GM19455 (cell line): ENCODE data around the gene GOSR1.
"Not testable (repeated sequence)": the region's sequence is repeated elsewhere in the genome, so short reads cannot be mapped to it uniquely, and the experiment has no call there.

Experiments
- ATAC-seq: cut with Tn5 transposase; IDR thresholded peaks from one replicate; pipeline ENCODE4 v1.9.1; 2021; ENCODE audit not compliant: unreplicated experiment

GOSR1 gene

DNA sequence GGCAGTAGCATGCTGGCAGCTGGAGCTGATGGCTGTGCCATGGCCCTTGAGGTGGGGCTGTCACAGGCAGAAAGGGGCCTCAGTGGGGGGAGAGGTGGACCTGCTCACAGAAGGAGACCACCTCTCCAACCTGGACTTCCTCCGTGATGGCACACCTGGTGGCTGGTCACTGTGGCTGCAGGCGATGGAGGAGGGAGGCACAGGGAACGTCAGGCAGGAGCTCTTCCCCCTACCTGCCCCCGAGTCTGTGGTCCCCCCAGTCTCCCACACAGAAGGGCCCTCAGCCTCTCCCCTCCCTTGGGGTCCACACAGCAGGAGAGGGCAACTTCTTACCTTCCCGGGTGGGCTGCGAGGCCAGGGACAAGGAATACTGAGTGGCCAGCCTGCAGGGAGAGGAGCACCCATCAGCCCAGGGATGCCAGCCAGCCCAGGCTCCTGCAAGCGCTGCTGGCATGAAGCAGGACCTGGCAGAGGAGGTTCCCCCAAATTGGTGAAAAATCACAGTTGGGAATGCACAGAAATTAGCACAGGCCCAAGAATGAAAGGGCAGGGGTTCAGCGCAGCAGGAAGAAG is 96.5 kb downstream of the GOSR1 start:
- ATAC-seq = no peak

DNA sequence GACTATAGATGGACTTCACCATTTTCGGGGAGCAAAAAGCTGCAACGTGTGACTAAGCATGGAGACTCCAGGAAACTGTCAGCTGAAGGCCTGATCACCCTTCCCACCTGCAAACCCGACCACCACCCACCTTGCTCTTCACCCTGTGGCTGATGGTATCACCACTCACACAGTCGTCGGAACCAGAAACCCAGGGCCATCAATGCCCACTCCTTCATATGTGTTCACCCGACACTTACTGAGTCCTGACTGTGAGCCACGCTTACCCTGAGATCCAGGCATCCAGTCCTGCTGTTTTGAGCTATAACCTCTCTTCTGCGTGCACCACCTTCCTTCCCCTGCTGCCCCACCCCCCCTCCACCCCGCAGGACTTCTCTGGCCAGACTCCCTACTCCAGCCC is 97.1 kb downstream of the GOSR1 start:
- not testable (repeated sequence) for ATAC-seq

DNA sequence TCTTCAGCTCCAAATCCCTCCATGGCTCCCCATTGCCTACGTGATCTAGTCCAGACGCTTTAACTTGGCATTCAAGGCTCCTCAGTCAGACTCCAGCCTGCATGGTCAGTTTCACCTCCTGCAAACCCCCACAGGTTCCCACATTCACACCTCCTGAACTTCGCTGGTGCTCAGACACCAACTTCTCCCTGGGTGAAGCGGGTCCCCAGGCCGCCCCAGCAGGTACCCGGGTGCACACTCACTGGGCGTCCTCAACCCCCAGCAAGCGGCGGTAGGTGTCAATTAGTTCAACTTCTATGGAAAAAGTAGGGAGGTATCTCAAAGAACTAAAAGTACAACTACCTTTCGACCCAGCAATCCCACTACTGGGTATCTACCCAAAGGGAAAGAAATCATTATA is 97.6 kb downstream of the GOSR1 start:
- not testable (repeated sequence) for ATAC-seq

DNA sequence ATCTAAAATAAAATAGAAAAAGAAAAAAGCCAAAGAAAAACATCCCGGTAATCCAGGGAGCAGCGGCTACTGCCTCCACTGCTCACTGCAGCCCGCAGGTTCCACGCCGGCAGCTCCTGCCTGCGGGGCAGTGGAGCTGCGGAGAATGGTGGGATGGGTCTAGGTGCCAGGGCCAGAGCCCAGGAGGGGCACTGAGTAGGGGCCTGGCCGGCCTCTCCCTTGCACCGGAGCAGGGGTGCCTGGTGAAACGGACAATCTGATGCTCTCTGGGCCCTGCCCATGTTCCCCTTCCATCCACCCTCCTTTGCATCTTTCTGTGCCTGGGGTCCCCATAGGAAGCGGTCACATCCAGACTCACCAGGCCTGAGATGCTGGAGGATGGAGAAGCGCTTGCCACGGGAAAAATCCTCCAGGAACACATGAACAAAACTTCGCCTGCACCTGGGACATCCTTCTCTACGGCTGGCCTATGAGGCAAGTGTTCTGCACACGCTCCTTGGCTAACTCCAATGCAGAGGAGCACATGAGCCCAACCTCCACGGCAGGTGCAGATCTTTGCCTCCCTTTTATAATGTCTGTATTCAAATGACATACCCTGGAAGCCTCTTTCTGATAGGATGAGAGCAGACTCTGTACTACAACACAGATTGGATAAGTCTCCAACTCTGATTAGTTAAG is 98.6 kb downstream of the GOSR1 start:
- ATAC-seq = not testable (repeated sequence)

DNA sequence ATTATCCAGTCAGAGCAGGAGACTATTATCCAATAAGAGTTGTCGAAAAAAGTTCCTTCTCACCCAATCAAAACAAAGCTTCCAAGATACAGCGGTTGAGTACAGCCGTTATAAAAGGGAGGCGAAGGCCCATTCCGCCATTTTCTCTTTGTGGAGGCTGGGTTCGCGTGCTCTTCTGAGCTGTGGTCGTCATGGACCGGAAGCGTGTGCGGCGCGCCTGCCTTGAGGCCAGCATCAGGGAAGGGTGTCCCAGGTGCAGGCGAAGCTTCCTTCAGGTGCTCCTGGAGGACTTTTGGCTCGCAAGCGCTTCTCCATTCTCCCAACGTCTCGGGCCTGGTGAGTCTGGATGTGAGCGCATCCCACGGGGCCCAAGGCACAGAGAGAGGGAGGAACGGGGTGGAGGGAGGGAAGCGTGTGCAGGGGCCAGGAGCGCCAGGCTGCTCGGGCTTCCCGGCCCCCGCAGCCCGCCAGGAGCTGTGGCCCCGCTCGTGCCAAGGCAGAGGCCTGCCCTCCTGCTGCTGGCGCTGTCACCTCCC is 99.2 kb downstream of the GOSR1 start:
- no peak for ATAC-seq
